Skeletal muscle satellite cell (primary cell): Measurements from ENCODE around the gene PSORS1C1.

Experiments
- H3K27me3 ChIP-seq: 2 replicates; pipeline ENCODE4 v1.7.0; 2013; ENCODE audit warnings: low read length; ENCODE audit not compliant: control insufficient read depth, insufficient read depth
- H3K36me3 ChIP-seq: 2 replicates; pipeline ENCODE4 v1.7.0; 2013; ENCODE audit warnings: mild to moderate bottlenecking, control low read depth, low read length; ENCODE audit not compliant: insufficient read depth
- H3K4me1 ChIP-seq: 2 replicates; pipeline ENCODE4 v1.7.0; 2013; ENCODE audit warnings: low read length; ENCODE audit not compliant: control insufficient read depth, insufficient read depth
- H3K4me2 ChIP-seq: 2 replicates; pipeline ENCODE4 v1.7.0; 2013; ENCODE audit warnings: mild to moderate bottlenecking, low read length
- H3K4me3 ChIP-seq: 2 replicates; pipeline ENCODE4 v1.7.0; 2013; ENCODE audit warnings: low read length
- H3K9ac ChIP-seq: 2 replicates; pipeline ENCODE4 v1.7.0; 2013; ENCODE audit warnings: mild to moderate bottlenecking, low read depth, low read length, moderate library complexity
- H3K9me3 ChIP-seq: replicated peaks from 2 replicates; pipeline ENCODE4 v1.7.0; 2013; ENCODE audit warnings: mild to moderate bottlenecking, control low read depth, low read length

Gene PSORS1C1

DNA sequence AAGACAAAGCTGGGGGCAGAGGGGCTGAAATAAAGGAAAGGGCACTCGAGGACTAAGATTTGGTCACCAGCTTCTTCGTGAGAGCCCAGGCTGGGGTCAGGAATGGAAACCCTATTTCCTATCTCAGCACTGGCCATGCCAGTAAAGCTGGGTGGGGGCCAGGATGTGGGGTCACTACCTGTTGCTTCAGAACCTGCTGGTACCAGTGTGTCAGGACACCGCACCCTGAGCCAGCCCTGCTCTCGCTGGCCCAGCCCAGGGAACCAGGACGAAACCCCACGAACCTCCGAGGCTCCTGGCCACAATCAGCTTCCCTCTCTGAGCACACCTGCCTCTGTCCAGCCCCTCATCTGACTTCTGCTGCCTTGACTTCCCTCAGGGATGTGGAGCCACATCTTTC lies 3.6 kb downstream of the PSORS1C1 start:
- Histone ChIP-seq H3K9ac (no peak overlapping the region), H3K4me2 (no peak overlapping the region), H3K27me3 (no peaks in the 10 kb centered on the region), H3K4me1 (peaks cover 34% of the 10 kb centered on the region), H3K36me3 (no peaks in the 10 kb centered on the region), H3K9me3 (no peaks in the 10 kb centered on the region), H3K4me3 (no peak overlapping the region)

DNA sequence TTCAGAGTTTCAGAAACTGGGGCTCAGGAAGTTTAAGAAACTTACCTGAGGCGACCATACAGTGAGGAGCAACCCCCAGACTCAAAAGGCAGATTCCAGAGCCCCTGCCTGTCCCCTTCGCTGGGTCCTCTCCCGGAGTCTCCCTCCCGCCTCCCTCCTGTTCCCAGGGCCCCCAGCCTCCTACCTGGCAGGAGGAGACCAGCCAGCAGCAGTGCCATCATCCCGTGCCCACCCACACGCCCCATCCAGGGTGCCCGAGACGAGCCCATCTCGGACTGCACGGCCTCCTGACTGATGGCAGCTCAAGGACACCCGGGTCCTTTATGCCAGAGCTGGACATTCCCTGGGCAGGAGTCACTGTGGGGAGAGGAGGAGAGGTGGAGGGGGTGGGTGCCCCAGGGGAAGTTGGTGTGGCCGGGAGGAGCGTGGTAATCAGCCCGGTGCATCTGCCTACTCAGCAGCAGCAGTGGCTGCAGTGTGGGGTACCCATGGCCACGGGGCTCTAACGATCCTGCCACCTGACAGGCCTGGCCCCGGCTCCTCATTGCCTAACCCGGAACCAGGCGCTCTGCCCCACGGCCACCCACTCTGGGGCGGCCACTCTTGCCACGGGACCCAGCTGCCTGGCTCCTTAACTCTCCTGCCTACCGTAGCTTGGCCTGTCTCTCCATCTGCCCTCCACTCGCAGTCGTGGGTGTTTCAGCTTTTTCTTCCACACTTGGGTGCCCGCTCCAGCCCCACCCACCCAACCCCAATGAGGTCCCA lies 5.7 kb downstream of the PSORS1C1 start, which contains the start of gene CDSN:
Gene CDSN (minus strand): TSS at position 296 of the 765 bp plus-strand sequence. CDS start 27 bp downstream, at position 269.
- Histone ChIP-seq H3K9ac (no peak within 1 kb of the TSS), H3K27me3 (no peaks in the 10 kb centered on the region), H3K9me3 (no peaks in the 10 kb centered on the region), H3K36me3 (no peaks in the 10 kb centered on the region), H3K4me3 (no peak within 1 kb of the TSS), H3K4me2 (no peak within 1 kb of the TSS), H3K4me1 (peaks cover 23% of the 10 kb centered on the region)

DNA sequence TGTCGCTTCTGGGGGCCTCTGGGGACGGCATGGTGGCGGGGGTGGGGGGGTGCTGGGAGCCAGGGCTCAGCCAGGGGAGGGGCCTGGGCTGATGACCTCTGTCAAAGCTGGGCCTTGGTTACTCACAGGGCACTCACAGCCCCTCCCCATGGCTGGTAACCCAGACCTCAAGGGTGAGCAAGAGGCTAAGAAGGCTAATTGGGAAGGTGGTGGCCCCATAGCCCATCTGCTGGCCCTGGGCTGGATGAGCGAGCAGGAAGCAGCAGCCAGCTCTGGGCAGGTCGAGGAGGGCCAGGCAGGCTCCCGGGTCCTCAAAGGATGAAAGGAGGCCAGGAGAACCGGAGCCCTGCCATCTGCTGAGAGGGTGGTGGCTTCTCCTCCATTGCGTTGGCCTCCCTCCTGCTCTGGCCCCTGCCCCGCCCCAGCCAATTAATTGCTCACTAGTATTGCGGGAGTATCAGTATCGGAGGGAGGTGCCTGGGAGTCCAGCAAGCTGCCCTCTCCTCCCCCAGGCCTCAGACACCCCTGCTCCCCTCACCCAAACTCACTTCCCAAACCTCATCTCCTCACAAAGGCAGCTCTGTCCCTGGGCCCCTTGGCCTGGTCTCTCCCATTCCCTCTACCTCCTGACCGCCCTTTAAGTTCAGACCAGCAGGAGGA lies 6.7 kb downstream of the PSORS1C1 start:
- Histone ChIP-seq H3K4me2 (no peak overlapping the region), H3K9me3 (no peaks in the 10 kb centered on the region), H3K4me1 (peaks cover 28% of the 10 kb centered on the region), H3K4me3 (no peak overlapping the region), H3K9ac (no peak overlapping the region), H3K27me3 (no peaks in the 10 kb centered on the region), H3K36me3 (no peaks in the 10 kb centered on the region)

DNA sequence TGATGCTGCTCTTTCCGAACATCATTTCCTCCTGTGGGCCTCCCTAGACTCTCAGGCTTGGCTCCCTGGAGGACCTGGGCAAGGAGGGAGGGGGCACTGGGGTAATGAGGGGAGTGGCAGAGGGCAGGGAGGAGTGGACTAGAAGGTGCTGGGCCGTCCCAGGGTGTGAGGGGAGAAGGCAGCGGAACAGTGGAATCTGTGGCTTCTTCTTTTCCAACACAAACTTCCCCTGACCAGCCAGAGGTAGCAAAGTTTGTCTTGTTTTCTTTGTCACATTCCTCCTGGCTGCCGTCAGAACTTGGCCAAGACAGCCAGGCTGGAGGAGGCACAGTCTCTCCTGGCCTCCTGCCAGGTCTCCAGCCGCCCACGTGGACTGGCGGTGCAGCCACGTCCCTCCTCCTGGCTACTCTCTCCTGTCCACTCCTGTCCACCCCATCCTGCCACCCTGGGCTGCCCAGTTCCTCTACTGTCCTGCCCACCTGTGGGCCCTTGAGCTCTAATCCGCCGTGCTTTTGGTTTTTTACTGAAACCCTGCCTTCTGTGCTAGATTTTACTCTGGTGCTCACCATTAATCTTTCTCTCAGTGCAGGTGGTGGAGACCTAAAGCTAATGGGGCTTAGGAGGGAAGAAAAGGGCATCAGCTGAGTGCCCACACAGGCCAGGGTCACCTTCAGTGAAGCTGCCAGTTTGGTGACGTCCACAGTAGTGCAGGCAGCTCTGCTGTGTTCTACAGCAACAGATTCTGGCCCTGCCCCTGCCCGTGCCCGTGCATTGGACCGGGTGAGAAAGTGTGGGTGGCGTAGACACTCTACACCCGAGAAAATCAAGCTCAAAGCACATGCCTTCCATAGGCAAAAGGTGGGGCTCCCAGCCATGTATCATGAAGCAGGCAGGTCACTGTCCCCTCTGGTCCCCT lies 8.4 kb downstream of the PSORS1C1 start:
- Histone ChIP-seq H3K27me3 (no peaks in the 10 kb centered on the region), H3K4me1 (peaks cover 30% of the 10 kb centered on the region), H3K4me2 (peak overlapping the region; percentile 54), H3K4me3 (peak overlapping the region; percentile 49), H3K9me3 (no peaks in the 10 kb centered on the region), H3K36me3 (no peaks in the 10 kb centered on the region), H3K9ac (peak overlapping the region; percentile 38)

DNA sequence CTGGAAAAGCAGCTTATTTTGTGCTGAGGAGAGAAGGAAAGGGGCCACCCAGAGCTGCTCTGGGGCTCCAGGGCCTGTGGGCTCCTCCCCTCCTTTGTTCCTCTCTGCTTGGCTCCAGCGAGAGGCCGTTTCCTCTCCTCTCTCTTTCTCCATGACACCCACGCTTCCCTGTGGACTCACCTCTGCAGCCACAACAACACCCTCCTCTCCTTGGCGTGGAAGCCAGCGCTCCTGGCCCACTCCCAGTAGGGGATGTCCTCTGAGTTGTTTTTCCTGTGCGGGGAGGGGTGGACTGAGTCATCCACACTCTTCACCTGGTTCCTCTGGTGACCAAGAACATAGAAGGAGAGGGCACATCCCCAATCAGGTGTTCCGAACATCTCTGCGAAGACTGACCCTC lies 10.6 kb downstream of the PSORS1C1 start:
- H3K4me2 ChIP-seq: no peak overlapping the region
- H3K9ac ChIP-seq: no peak overlapping the region
- H3K36me3 ChIP-seq: no peaks in the 10 kb centered on the region
- H3K9me3 ChIP-seq: no peaks in the 10 kb centered on the region
- no peak overlapping the region for H3K4me3 ChIP-seq
- H3K4me1 ChIP-seq: peaks cover 30% of the 10 kb centered on the region
- peaks cover 4% of the 10 kb centered on the region for H3K27me3 ChIP-seq

DNA sequence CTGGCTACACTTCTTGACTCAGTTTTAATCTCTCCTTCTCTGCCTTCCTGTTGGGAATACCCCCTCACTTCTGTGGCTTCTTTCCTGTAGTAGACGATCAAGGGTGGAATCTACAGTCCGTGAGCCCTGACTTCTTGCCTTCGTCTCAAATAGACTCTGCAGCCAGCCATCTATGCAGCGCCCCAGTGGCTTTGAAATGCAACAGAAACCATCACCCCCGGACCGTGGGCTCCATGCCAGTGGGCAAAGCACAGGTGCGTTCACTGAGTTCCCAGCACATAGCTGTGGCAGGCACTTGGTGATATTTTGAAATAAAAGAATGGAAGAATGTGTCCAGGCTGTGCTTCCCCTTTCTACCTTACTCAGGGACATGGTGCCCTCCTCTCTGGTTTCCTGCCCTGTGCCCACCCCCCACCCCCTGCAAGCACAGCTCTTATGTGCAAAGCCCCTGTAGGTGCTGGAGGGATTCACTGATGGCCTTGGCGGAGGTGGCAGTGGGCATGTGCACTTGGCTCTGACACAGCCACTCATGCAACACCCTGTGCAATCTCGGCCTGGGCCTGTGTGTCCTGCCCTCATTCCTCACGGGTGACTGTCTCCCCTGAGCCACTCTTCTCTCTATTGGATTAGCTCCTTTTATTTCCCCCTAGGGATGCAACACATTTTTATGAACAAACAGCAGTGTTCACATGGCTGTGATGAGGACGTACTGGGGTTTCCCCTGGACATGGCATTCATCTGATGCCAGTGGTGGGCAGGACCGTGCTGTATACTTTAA lies 11.2 kb downstream of the PSORS1C1 start:
- no peaks in the 10 kb centered on the region for H3K36me3 ChIP-seq
- no peak overlapping the region for H3K9ac ChIP-seq
- H3K4me3 ChIP-seq: no peak overlapping the region
- no peak overlapping the region for H3K4me2 ChIP-seq
- peaks cover 4% of the 10 kb centered on the region for H3K27me3 ChIP-seq
- peaks cover 30% of the 10 kb centered on the region for H3K4me1 ChIP-seq
- H3K9me3 ChIP-seq: no peaks in the 10 kb centered on the region

DNA sequence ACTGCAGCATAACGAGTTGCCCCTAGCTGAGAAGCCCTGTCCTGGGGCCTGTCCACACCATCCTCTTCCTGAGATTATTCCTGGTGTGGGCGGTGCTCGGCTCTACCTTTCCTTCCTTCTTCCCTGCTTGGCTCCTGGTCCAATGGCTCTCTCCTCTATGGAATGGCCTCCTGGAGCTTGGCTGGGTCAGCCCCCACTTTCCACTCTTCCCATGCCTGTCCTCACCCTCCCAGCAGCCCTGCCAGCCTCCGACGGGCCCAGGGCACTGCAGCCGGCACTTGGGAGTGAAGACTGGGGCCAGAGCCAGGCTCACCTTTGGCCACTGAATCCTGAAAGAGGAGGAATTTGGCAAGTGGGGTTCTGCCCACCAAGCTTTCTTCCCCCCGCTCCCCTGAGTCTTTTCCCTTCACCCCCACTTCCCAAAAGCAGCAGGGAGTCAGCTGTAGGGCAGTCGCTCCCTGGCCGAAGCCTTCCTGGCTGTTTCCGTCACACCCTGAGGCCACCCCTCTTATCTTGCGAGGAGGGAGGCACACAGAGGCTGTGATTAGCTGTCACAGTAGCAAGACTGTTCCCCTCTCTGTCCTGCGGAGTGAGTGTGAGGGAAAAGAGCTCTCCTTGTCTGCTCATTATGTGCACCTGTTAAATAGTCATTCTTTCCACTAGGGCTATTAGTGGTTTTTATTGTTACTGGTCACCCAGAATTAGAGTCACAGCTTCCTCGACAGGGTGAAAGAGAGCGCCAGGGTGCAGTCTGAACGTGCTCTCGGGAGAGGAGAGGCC lies 12.0 kb downstream of the PSORS1C1 start:
- no peak overlapping the region for H3K4me2 ChIP-seq
- H3K27me3 ChIP-seq: peaks cover 4% of the 10 kb centered on the region
- H3K4me1 ChIP-seq: peaks cover 30% of the 10 kb centered on the region
- H3K9ac ChIP-seq: no peak overlapping the region
- no peaks in the 10 kb centered on the region for H3K9me3 ChIP-seq
- H3K4me3 ChIP-seq: no peak overlapping the region
- H3K36me3 ChIP-seq: no peaks in the 10 kb centered on the region

DNA sequence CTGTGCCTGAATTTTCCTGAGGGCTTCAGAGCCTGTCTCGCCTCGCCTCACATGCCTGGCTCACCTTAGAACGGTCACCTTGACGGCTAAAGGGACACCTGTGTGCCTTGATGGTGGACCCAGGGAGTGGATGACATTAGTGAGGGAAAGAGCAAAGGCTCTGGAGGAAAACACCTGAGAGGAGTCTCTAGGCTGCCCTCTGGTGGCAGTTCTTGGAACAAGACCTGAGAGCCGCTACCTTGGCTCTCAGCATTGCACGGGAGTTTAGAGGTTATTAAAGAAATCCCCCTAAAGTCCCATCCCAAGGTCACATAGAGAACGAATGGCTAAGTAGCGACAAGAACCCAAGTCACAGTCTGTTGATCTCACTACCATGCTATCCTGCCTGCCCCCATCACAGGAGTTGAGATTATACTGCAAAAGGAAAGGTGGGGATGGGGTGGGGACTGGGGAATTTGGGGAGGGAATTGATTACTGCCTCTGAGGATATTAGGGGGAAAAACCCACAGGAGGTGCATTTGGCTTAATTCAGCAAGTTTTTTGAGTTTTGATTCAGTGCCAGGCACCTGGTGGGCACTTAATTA lies 13.6 kb downstream of the PSORS1C1 start:
- no peak overlapping the region for H3K9ac ChIP-seq
- H3K9me3 ChIP-seq: no peaks in the 10 kb centered on the region
- no peak overlapping the region for H3K4me3 ChIP-seq
- peaks cover 19% of the 10 kb centered on the region for H3K4me1 ChIP-seq
- H3K27me3 ChIP-seq: peaks cover 4% of the 10 kb centered on the region
- no peaks in the 10 kb centered on the region for H3K36me3 ChIP-seq
- H3K4me2 ChIP-seq: no peak overlapping the region

DNA sequence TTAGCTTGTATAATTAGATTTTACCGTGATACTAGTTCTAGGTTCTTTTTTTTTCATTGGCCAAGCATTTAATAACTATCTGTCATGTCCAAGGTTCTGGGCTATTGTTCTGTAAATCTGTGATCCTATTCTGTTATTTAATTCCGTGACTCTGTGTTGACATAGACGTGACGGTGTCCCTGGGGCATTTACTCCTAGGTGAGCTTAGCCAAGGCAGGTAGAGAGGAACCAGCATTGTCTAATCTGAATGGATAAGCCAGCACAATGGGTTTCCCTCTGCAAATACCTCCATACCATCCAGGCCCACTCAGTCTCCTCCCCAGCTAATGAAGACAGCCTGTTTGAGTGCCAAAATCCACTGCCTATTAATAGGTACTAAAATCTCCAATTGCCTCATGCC lies 14.5 kb downstream of the PSORS1C1 start:
- peaks cover 17% of the 10 kb centered on the region for H3K4me1 ChIP-seq

DNA sequence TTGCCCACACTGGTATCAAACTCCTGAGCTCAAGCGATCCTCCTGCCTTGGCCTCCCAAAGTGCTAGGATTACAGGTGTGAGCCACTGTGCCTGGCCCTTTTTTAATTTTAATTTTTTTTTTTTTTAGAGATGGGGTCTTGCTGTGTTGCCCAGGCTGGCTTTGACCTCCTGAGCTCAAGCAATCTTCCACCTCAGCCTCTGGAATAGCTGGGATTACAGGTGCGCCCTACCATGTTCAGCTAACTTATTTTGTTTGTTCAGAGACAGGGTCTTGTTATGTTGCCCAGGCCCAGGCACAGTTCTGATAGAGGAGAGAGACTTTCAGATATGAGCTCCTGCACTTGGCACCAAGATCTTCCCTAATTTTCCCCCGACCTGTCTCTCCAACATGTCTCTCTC lies 16.2 kb downstream of the PSORS1C1 start:
- H3K4me1 ChIP-seq: peaks cover 7% of the 10 kb centered on the region
- H3K36me3 ChIP-seq: no peaks in the 10 kb centered on the region
- H3K27me3 ChIP-seq: peaks cover 4% of the 10 kb centered on the region
- no peaks in the 10 kb centered on the region for H3K9me3 ChIP-seq
- no peak overlapping the region for H3K4me2 ChIP-seq
- H3K9ac ChIP-seq: no peak overlapping the region
- H3K4me3 ChIP-seq: no peak overlapping the region

More for the DNA sequence above, 14.5 kb downstream of the PSORS1C1 start:
- no peaks in the 10 kb centered on the region for H3K9me3 ChIP-seq
- no peak overlapping the region for H3K4me2 ChIP-seq
- no peaks in the 10 kb centered on the region for H3K36me3 ChIP-seq
- H3K4me3 ChIP-seq: no peak overlapping the region
- peaks cover 4% of the 10 kb centered on the region for H3K27me3 ChIP-seq
- no peak overlapping the region for H3K9ac ChIP-seq
